Activated T-helper 9 cell treated with anti-CD3 and anti-CD28 coated beads, Interleukin-2, amount 50 U/mL, for 16 hours (primary cell): Measurements from ENCODE around the gene JOSD2.
"Not testable (repeated sequence)": the region's sequence is repeated elsewhere in the genome, so short reads cannot be mapped to it uniquely, and the experiment has no call there.

Experiments
- DNase-seq: peaks from one replicate; pipeline ENCODE4 v3.0.0-alpha.2; 2020; ENCODE audit warnings: low read depth

Gene JOSD2

DNA sequence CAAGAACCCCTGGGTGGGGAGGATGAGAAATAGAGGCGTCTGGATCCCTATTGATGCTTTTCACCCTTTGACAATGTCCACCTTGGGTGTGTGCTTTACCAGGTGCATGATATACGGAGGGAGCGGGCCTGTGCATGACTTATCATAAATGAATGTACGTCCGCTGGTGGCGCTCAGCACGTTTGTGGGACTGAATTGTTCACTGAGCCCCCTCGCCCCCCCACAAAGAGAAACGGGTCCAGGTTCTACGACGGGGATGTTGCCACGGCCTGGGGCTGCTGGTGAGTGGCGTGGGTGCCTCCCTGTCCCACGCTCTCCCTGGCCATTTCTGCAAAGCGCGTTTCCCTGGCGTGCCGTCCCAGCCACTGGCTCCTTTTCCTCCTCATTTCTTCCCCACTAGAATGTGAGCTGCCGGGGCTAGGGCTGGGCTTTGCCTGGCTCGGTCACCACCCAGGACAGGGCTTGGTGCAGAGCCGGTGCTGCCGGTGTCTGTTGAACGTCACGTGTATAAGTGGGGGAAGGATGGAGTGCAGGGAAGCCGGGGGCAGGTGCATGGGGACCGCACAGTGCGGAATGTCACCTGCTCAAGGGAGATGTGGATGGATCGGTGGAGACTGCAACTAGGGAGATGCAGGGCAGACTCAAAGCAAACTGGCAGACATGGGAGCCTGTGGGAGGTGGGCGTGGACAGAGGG is 35.7 kb upstream of the JOSD2 start:
- DNase-seq: no peak

DNA sequence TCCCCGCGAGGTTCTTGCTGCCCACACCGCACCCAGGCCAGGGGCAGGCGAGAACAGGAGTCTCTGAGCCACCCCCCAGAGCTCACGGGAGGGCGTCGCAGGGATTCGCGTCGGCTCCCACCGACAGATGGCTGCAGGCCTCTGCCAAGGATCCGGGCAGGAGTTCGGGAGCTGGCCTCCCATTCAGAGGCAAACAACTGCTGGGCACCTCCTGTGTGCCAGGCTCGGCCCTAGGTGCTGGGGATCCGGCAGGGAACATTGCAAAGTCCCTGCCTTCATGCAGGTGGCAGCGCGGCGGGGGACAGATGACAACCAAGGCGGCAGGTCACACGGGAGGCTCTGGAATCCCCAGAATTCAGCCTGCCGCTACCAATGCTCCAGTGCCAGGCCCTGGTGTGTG is 32.0 kb upstream of the JOSD2 start:
- DNase-seq: no peak

DNA sequence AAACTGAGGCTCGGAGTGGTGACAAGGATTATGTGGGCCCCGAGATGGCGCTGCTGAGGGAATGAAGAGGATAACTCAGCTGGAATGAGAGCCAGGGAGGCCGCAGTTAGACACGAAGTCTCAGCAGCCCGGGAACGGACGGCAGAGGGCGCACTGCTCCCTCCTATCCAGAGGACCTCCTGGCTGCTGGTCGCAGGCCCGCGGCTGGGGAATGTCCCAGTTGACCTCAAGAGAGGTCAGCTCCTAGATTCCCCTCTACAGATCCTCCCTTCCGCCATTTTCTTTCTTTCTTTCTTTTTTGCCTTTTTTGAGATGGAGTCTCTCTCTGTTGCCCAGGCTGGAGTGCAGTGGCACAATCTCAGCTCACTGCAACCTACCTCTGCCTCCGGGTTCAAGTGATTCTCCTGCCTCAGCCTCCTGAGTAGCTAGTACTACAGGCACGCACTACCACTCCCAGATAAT is 26.8 kb upstream of the JOSD2 start:
- DNase-seq: peak; percentile 33

DNA sequence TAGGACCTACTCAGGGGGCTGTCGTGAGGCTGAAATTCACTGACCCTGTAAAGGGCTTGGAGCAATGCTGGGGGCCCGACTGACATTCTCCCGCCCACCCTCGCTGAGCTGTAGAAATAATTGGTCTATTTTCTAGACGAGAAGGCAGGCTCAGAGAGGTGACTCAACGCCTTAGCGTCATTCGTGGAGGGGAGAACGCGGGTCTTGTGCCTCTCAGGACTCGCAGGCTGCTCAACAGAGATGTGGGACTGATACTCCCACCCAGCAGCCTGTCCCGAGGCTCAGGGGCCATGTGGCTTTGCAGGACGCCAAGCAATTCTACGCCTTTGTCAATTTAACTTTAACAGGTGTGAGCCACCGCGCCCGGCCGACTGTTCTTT is 26.3 kb upstream of the JOSD2 start:
- DNase-seq: no peak

DNA sequence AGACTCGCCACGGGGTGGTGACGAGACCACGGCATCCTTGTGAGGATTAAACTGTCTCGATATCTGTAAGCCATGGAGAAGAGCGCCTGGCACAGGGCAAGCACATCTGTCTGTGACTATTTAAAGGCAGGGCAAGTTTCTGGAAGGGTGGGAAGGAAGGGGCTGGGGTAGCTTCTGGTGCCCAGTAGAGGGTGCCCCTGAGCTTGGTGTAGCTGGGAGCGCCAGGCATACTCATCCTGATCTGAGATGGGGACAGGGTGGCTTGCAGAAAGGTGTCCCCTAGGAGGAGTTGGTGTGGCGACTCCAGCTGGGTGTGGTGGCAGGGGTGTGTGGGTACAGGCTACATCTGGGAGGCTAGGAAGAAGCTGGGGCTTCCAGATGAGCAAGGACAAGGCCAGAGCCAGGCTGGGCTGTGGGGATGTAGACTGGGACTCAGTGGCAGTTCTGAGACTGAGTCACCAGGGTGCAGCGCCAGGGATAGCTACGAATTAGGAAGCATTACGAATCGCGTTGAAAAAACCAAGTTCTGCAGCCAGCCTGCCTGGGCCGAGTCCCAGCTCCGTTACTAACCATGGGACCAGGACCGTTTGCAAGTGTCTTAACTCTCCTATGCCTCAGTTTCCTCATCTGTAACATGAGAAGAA is 25.8 kb upstream of the JOSD2 start:
- DNase-seq: no peak

DNA sequence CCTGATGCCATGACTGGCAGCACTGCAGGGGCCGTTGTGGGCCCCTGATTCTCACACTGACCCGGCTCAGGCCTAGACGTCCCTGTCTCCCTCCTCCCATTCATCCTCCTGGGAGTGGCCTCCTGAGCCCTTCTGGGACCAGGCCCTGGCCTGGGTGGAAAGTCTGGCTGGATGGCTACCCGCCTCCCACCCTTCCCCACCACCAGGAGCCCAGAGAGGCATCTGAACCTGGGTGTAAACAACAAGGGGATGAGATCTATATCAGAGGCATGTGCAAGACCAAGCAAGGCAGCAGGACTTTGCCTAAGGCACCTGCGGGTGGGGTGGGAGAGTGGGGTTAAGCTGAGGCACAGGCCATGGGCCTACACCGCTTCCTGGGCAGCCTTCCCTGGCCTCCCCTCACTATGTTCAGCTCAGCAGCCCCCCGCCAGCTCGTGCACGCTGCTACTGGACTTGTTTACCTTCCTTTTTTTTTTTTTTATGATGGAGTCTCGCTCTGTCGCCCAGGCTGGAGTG is 24.7 kb upstream of the JOSD2 start:
- DNase-seq: no peak

DNA sequence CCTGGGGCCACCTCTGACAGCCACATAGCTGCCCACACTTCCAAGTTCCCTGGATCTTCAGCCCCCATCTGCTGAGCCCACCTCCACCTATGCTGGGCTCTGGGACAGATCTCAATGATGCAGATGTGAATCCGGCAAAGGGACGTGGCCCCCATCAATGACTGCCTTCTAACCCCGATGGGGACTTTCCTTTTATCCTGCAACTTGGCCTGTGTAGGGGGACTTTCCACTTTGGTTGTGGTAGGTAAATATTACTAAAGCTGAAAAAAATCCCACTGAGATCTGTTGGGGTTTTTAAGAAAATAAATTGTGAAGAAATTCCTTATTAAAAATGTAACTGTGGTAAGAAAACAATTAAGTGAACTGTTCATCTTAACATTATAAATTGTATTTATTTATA is 23.5 kb upstream of the JOSD2 start:
- DNase-seq: no peak

DNA sequence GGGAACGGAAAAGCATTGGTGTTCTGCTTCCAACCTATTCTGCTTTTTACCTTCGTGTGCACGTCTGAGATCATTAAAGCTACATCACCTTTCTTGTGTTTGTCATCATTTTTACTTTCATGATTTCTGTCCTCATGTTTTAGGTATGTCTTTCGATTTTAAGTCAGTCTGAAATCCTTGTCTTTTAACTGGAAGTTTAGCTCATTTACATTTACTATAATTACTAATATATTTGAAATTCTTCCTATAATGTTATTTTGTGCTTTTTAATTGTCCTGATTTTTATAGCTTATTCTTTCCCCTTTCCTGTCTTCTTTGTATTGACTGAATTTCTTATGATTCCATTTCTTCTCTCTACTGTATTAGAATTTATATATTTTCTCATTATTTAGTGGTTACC is 22.0 kb upstream of the JOSD2 start:
- DNase-seq: no peak

DNA sequence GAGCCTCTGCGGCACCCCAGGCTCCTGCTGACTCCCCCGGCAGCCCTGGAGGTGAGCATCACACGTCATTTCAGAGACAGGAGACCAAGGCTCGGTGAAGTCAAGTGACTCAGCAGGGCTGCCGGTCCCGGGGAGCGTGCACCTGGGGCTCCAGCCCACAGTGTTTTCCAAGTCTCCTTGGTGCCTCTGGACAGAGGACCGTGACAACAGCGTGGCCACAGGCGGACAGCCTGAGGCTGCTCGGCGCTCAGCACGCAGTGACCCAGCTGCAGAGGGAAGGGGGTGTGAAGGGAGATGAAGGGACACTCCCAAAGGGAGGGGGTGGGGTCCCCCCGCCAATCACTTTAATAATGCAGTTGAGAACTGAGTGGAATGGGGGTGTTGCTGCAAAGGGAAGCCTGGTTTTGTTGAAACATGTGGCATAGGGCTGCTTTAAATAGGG is 20.2 kb upstream of the JOSD2 start:
- no peak for DNase-seq

DNA sequence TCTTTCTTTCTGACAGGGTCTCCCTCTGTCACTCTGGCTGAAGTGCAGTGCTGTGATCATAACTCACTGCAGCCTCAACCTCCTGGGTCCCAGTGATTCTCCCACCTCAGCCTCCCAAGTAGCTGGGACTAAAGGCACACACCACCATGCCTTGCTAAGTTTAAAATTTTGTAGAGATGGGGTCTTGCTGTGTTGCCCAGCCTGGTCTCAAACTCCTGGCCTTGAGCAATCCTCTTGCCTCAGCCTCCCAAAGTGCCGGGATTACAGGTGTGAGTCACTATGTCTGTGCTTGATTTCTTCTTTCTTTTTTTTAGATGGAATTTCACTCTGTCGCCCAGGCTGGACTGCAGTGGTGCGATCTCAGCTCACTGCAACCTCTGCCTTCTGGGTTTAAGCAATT is 17.1 kb upstream of the JOSD2 start:
- not testable (repeated sequence) for DNase-seq

DNA sequence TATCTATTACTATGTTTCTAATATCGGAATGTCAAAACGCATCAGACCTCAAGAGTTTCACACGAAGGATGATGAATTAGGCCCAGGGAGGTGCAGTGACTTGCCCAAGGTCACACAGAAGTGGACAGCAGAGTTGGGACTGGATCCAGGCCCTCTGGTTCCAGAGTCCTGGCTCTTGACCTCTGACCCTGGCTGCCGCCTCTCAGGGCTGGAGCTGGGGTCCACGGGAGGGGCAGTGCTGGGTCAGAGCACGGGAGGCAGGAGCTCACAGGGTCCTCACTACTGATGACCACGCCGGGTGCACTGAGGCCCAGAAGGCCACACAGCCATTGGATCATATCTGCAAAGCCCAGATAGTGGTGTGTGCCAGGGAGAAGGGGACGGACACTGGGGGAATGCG is 11.9 kb upstream of the JOSD2 start:
- DNase-seq: no peak

DNA sequence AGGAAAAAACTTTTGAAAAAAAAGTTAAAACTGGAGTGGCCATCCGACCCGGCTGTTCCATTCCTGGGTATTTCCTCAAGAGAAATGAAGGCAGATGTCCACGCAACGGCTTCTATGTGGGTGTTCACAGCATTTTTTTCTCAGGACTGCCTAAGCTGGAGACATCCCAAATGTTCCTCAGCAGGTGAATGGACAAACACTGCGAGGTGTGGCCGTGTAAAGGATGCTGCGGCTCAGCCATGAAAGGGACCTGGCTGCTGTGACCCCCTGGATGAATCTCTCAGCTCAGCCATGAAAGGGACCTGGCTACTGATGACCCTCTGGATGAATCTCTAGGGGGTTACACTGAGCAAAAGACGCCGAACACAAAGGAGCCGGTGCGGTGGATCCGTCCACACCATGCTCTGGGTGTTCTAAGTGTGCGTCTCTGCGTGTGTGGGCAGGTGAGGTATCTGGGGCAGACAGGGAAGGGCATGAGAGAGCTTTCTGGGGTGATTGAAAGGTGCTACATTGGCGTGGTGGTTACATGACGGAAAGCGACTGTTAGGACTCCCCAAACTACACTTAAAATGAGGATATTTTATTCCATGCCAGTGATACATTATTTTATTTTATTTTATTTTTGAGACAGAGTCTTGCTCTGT is 10.0 kb upstream of the JOSD2 start:
- no peak for DNase-seq

DNA sequence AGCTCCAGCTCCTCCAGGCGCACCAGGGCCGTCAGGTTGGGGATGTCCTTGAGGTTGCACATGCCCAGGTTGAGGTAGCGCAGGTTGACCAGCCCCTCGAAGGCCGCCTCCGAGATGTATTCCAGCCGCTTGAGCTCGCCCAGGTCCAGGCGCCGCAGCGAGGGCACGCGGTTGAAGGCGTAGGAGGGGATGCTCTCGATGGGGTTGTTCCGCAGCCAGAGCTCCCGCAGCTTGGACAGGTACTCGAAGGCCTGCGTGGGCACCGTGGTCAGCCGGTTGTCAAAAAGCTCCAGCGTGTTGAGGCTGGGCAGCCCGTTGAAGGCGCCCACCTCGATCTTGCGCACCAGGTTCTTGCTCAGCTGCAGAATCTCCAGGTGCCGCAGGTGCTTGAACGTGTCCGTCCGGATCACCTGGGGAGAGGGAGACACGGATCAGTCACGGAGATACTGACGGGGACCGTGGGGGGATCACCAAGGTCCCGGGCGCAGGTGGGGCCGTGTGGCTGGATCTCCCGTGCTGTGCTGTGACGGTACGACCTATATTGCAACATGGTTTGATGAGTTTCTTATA is 8.1 kb upstream of the JOSD2 start:
- no peak for DNase-seq

DNA sequence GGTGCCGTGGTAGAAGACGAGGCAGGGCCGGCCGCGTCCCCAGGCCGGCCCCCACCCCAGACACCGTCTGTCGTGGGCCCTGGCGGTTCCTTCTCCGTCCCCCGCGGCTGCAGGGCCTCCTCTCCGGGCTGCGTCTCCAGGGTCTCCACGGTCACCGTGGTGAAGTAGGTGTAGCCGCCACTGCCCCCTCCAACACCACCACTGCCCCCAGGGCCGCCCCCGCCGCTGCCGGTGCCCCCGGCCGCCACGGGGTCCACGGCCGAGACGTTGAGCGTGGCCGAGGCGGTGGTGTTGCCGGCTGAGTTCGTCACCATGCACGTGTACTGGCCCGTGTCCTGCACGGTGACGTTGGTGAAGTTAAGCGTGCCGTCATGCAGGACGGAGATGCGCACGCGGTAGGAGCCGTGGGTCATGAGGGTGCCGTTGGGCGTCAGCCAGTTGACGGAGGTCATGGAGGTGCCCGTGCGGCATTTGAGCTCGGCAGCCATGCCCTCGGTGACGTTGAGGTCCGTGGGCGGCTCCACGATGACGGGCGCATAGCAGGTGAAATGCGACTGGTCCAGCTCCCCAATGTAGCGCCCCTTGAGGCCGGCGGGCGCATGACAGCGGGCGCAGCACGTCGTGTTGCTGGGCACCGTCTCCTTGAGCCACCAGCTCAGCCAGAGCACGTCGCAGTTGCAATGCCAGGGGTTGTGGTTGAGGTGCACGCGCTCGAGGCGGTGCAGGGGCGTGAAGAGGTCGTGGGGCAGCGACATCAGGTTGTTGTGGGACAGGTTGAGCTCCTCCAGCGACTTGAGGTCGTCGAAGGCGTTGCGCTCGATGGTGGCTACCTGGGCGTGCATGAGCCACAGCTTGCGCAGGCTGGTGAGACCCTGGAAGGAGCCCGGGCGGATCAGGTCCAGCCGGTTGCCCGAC is 7.4 kb upstream of the JOSD2 start:
- DNase-seq: no peak

DNA sequence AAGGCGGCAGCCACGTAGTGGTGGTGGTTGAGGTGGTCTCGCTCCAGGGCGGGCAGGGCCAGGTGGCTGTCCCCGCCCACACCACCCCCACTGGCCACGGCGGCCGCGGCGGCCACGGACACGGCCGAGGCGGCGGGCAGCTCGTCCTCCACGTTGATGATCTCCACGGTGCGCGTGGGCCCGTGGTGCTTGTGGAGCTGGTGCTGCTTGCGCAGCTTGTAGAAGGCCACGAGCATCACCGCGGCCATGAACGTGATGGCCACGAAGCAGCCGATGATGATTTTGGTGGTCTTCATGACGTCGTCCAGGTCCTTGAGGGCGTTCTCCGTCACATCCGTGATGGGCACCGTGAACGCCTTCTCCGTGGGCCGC is 6.7 kb upstream of the JOSD2 start:
- no peak for DNase-seq

DNA sequence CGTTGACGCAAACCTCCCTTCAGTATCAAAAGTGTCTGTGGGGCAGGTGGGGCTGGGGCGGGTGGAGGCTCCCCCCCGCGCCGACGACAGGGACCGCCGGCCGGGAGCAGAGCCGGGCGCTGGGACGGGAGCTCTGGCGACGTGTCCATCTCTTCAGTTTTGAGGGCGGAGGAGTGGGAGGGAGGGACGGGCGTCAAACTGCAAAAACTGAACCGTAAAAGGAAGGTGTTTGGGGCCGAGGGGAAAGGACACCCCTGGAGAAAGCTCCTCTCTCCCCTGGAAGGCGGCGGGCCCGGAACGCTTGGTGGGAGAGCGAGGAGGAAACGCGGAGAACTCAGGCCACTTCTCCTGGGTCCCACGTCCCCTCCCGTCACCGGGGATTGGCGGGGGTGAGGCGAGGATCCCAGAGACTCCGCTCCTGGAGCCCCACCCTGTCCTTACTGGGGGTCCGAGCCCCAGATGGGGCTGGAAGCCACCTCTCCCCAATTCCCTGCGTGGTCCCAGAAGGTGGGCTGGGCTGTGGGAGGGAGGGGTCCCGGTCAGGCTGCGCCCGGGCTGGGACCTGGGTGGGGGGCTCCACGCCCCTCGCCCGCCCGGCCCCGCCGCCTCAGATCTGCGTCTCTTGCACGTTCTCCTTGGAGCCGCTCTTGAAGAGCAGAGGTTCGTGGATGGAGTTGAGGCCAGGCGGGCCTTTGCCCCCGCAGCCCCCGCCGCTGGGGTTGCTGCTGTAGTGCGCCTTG is 6.1 kb upstream of the JOSD2 start:
- DNase-seq: no peak

DNA sequence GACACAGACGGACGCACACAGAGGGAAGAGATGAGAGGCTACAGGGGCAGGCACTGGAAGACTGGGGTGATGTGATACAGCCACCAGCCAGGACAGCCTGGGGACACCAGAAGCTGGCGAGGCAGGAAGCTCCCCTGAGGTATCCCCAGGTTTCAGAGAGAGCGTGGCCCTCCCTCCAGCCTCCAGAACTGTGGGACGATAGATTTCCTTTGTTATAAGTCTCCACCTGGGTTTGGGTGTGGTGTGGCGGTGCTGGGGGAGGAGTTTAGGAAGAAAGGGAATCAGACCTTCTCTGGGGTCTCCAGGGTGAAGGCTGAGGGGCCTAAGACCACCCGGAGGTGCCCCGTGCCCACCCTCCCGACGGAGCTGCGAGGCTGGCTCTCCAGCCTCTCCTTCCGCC is 5.5 kb upstream of the JOSD2 start:
- no peak for DNase-seq

DNA sequence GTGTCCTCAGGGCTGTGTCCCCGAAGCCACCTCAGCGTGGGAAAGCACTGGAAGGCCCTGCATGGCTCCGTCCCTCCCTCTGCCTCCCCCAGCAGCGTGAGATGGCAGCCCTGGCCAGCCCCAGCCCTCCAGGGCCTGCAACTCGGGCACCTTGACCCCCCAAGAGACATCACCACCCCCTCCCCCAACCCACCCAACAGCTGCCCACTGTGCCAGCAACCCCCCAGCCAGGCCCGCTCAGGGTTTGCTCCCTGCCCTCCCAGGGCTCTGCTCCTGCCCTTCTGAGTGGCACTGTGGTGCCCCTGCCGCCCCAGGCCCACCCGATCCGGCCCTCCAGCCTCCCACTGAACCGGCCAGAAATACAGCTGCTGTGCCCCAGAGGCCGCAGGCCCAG is 4.2 kb upstream of the JOSD2 start:
- DNase-seq: no peak

DNA sequence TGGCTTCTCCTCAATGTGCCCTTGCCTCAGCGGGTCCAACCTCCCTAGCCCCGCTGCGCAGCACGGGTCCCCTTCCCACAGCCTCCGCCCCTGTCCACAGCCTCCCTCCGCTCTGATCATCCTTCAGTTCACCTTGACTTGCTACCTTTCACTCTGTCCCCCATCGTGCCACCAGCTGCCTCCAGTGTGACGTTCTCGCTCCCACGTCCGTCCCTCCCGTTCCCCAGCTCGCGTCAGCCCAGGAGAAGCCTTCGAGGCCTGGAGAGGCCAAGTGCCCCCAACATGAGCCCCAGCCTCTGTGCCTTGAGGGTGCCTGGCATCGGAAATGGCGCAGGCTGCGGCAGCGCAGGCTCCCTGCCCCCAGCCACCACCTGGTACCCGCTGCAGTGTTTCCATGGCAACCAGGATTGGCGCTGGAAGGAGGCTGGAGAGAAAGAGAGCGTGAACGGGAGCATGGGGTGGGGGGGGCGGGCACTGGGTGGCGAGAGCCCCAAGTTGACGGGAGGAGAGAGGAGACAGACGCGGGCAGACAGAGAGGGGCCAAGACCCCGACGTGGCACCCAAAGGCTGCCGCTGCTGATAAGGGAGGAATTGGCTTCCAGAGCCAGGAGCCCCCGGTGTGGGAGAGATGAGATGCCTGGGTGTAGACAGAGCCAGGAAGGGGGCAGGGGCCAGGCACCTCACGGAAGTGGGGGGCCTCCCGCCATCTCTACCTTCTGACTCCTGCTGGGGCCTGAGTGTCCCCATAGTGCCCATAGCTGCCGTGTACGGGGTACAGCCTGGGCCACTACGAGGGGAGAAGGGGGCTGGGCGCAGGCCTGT is 3.6 kb upstream of the JOSD2 start:
- no peak for DNase-seq

DNA sequence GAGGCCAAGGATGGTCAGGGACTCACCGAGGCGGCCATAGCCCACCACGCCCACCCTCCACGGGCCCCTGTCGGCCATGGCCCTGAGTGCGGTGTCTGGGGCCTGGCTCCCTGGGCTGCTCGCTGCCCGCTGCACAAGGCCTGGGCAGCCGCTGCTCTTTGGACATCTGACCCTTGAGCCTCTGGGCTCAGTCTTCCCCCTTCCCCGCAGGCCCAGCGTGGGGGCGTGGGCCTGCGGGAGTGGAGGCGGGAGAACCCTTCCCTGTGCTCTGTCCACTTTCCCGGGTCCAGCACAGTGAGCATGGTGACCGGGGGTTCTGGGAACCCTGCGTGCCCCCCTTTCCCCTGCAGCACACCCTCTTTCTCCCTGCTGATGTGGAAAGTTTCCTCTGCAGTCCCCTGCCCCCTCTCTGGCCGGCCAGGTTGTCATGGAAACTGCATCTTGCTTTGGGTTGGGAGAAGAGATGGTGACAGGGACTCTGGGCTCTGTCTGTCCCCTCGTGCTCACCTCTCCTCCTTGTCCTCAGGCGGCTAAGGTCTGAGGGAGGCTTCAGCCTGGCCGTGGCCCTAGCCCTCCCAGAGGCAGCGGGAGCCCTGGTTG is 2.9 kb upstream of the JOSD2 start, which contains the start of gene ASPDH:
ASPDH (minus strand) TSS at position 168 of the 600 bp plus-strand sequence; CDS start at position 78, 90 bp downstream.
- no peak for DNase-seq
